HepG2 (cell line): ENCODE data around the gene CYP27B1. TPM values are rescaled to one million over a fixed set of nuclear protein-coding genes. Genes with fewer than 3 reads are reported as not detected.

Experiments used
- ATAC-seq: fragments of 200-7000 bp; cut with Tn5 transposase; 3 replicates; pipeline ENCODE4 v1.9.1; 2020; ENCODE audit warnings: mild to moderate bottlenecking, moderate library complexity
- BruUV-seq: library from RNA; stranded (reverse); fragments of 400-500 nt; replicated peaks from 2 replicates; lab custom pipeline; 2021; lab: Mats Ljungman, UMichigan
- CTCF ChIA-PET: fragments of 300-600 bp; formaldehyde crosslinking; extraction: SDS; loops from one replicate; lab custom pipeline; 2021; ENCODE audit warnings: low total read pairs, inconsistent platforms, low intra/inter-chr PET ratio; lab: Yijun Ruan, JAX
- POLR2A ChIA-PET: fragments of 350-600 bp; sonication (Branson Sonifier 250); formaldehyde crosslinking; loops from one replicate; lab custom pipeline; 2020; ENCODE audit warnings: antibody characterized with exemption, inconsistent platforms; lab: Yijun Ruan, JAX
- DNase-seq: peaks from one replicate; pipeline ENCODE4 v3.0.0-alpha.2; 2015; ENCODE audit warnings: low spot score
- FAIRE-seq: peaks from 3 replicates; lab custom pipeline; 2011; peaks lifted over from hg19 to GRCh38; lab: Jason Lieb, UNC
- H2AFZ ChIP-seq: one replicate; pipeline ENCODE4 v1.6.1; 2011; ENCODE audit warnings: low read length, inconsistent platforms
- H3K27ac ChIP-seq: fragments of 300-600 bp; 3 replicates; pipeline ENCODE4 v1.8.0; 2011; ENCODE audit warnings: mixed run types, mild to moderate bottlenecking, mixed read lengths, low read length, inconsistent platforms; ENCODE audit not compliant: insufficient read depth; ENCODE audit errors: extremely low read length
- H3K27me3 ChIP-seq, 2 experiments: fragments of 200-600 bp in 1 of 2; 2 replicates in 1 of 2; 3 replicates in 1 of 2; pipeline versions ENCODE4 v1.6.0 to v1.8.0; 2011; ENCODE audit warnings: low read length in 2 of 2, mild to moderate bottlenecking in 2 of 2, moderate library complexity in 2 of 2, inconsistent platforms in 1 of 2; ENCODE audit not compliant: insufficient read depth in 2 of 2, control insufficient read depth in 1 of 2
- H3K36me3 ChIP-seq, 2 experiments: fragments of 200-600 bp in 1 of 2; replicated peaks in 1 of 2; 2 replicates in 1 of 2; 3 replicates in 1 of 2; pipeline versions ENCODE4 v1.5.1 to v1.8.0; 2011; ENCODE audit warnings: low read length in 2 of 2, inconsistent platforms in 1 of 2; ENCODE audit not compliant: insufficient read depth in 2 of 2, control insufficient read depth in 1 of 2
- H3K4me1 ChIP-seq: 2 replicates; pipeline ENCODE4 v1.5.1; 2012; ENCODE audit warnings: low read length, inconsistent platforms; ENCODE audit not compliant: insufficient read depth
- H3K4me2 ChIP-seq: 2 replicates; pipeline ENCODE4 v1.6.0; 2011; ENCODE audit warnings: low read depth, low read length, inconsistent platforms
- H3K4me3 ChIP-seq, 3 experiments: fragments of 200-600 bp in 1 of 3; sonication (generic), shearing (Covaris generic) in 1 of 3; replicated peaks in 1 of 3; 2 replicates each; pipeline ENCODE4 v1.5.1; 2011 to 2016; ENCODE audit warnings: low read length in 3 of 3, inconsistent platforms in 2 of 3, low read depth in 2 of 3, mild to moderate bottlenecking in 2 of 3, control low read depth in 1 of 3, mixed read lengths in 1 of 3; ENCODE audit not compliant: insufficient read depth in 1 of 3
- H3K79me2 ChIP-seq: one replicate; pipeline ENCODE4 v1.6.1; 2011; ENCODE audit warnings: low read length, inconsistent platforms; ENCODE audit not compliant: insufficient read depth
- H3K9ac ChIP-seq: 2 replicates; pipeline ENCODE4 v1.6.0; 2011; ENCODE audit warnings: mild to moderate bottlenecking, low read depth, low read length, inconsistent platforms; ENCODE audit not compliant: insufficient read depth
- H3K9me3 ChIP-seq: 2 replicates; pipeline ENCODE4 v1.5.1; 2012; ENCODE audit warnings: mild to moderate bottlenecking, low read length
- H4K20me1 ChIP-seq: 2 replicates; pipeline ENCODE4 v1.6.0; 2011; ENCODE audit warnings: inconsistent platforms, mild to moderate bottlenecking, low read length, moderate library complexity; ENCODE audit not compliant: insufficient read depth
- ARNT2 ChIP-seq: sonication (generic); formaldehyde crosslinking; IDR thresholded peaks from 2 replicates; pipeline ENCODE4 v1.8.0; 2022; ENCODE audit warnings: mild to moderate bottlenecking, low read depth, missing genetic modification reagents, moderate library complexity
- DMAP1 ChIP-seq: IDR thresholded peaks from 2 replicates; pipeline ENCODE4 v1.6.1; 2016
- FOXK1 ChIP-seq: sonication (generic); formaldehyde crosslinking; IDR thresholded peaks from 2 replicates; pipeline ENCODE4 v1.4.0; 2020; ENCODE audit warnings: low read depth, missing genetic modification reagents, borderline replicate concordance
- HNRNPUL1 ChIP-seq: fragments of 200-400 bp; formaldehyde crosslinking; IDR thresholded peaks from 2 replicates; pipeline ENCODE4 v1.6.1; 2017; ENCODE audit warnings: low read depth, mild to moderate bottlenecking, low read length, moderate library complexity
- HOXA3 ChIP-seq: sonication (generic); formaldehyde crosslinking; IDR thresholded peaks from 2 replicates; pipeline ENCODE4 v1.5.0; 2020; ENCODE audit warnings: missing genetic modification reagents
- KMT2B ChIP-seq: IDR thresholded peaks from 2 replicates; pipeline ENCODE4 v1.6.1; 2016; ENCODE audit warnings: missing genetic modification reagents, missing compliant biosample characterization
- MYC ChIP-seq: sonication (generic); formaldehyde crosslinking; IDR thresholded peaks from 2 replicates; pipeline ENCODE4 v1.9.0; 2021; ENCODE audit warnings: missing genetic modification reagents, borderline replicate concordance
- NFYC ChIP-seq: IDR thresholded peaks from 2 replicates; pipeline ENCODE4 v1.6.1; 2016; ENCODE audit warnings: missing genetic modification reagents, missing compliant biosample characterization
- ONECUT2 ChIP-seq: sonication (generic); formaldehyde crosslinking; IDR thresholded peaks from 2 replicates; pipeline ENCODE4 v1.4.0; 2020; ENCODE audit warnings: missing genetic modification reagents
- ZNF12 ChIP-seq: sonication (generic); formaldehyde crosslinking; IDR thresholded peaks from 2 replicates; pipeline ENCODE4 v1.5.0; 2020; ENCODE audit warnings: missing genetic modification reagents
- ZNF607 ChIP-seq: sonication (generic); formaldehyde crosslinking; IDR thresholded peaks from 2 replicates; pipeline ENCODE4 v1.5.1; 2020; ENCODE audit warnings: missing genetic modification reagents, mild to moderate bottlenecking, borderline replicate concordance
- ZNF766 ChIP-seq: sonication (generic); formaldehyde crosslinking; IDR thresholded peaks from 2 replicates; pipeline ENCODE4 v1.5.0; 2020; ENCODE audit warnings: missing genetic modification reagents, borderline replicate concordance
- ZNF780A ChIP-seq: sonication (generic); formaldehyde crosslinking; IDR thresholded peaks from 2 replicates; pipeline ENCODE4 v1.8.0; 2022; ENCODE audit warnings: mild to moderate bottlenecking, missing genetic modification reagents, moderate library complexity
- WGBS: methylation state at CpG from one replicate; pipeline ENCODE4 v1.1.6; 2017; ENCODE audit warnings: low lambda C conversion rate; 5-methylcytosine and 5-hydroxymethylcytosine counted together
- in situ Hi-C: cut with HindIII; loops from 2 replicates; pipeline ENCODE4 v1.10.0; 2017; ENCODE audit warnings: low pct_unique_long_range_greater_than_20kb; ENCODE audit not compliant: extremely low pct_ligation_motif_present
- intact Hi-C: fragments of 100-400 bp; cut with micrococcal nuclease; formaldehyde crosslinking; loops from one replicate; pipeline ENCODE4 v1.10.0; 2022; ENCODE audit not compliant: unreplicated experiment
- polyA plus RNA-seq, 8 experiments: library from polyadenylated mRNA; depleted of rRNA in 3 of 8; stranded (reverse) in 7 of 8; unstranded in 1 of 8; fragments of >200 nt; fragmentation: Illumina TruSeq in 4 of 8; extraction: Trizol in 4 of 8; gene quantifications; 2 replicates each; pipeline versions ENCODE4 v1.2.1 to v1.2.3, GENCODE V29; 2011 to 2016; ENCODE audit warnings: low read depth in 4 of 8, missing spikeins in 1 of 8, mixed read lengths in 1 of 8; ENCODE audit not compliant: insufficient read depth in 1 of 8
- total RNA-seq, 5 experiments: library from RNA; depleted of rRNA; stranded (reverse); fragments of >200 nt; fragmentation: Illumina TruSeq; extraction: Trizol; gene quantifications; 2 replicates each; pipeline ENCODE4 v1.2.3, GENCODE V29; 2016; ENCODE audit warnings: low read depth in 1 of 5
- TF ChIP-seq, protein P1 (sequence below): sonication (generic); formaldehyde crosslinking; IDR thresholded peaks from 2 replicates; pipeline ENCODE4 v1.5.1; 2020; ENCODE audit warnings: mild to moderate bottlenecking, missing genetic modification reagents, moderate library complexity
- TF ChIP-seq, protein P2 (sequence below): sonication (generic); formaldehyde crosslinking; conservative IDR thresholded peaks from 2 replicates; pipeline ENCODE4 v1.8.0; 2022; ENCODE audit warnings: mild to moderate bottlenecking, moderate library complexity, missing genetic modification reagents

Gene CYP27B1
- total and polyA plus RNA-seq, 2 of the 13 experiments (the other 11 are each of a cell fraction or from before 2014, with no cell fraction given) = 2.3 to 3.0 TPM

DNA sequence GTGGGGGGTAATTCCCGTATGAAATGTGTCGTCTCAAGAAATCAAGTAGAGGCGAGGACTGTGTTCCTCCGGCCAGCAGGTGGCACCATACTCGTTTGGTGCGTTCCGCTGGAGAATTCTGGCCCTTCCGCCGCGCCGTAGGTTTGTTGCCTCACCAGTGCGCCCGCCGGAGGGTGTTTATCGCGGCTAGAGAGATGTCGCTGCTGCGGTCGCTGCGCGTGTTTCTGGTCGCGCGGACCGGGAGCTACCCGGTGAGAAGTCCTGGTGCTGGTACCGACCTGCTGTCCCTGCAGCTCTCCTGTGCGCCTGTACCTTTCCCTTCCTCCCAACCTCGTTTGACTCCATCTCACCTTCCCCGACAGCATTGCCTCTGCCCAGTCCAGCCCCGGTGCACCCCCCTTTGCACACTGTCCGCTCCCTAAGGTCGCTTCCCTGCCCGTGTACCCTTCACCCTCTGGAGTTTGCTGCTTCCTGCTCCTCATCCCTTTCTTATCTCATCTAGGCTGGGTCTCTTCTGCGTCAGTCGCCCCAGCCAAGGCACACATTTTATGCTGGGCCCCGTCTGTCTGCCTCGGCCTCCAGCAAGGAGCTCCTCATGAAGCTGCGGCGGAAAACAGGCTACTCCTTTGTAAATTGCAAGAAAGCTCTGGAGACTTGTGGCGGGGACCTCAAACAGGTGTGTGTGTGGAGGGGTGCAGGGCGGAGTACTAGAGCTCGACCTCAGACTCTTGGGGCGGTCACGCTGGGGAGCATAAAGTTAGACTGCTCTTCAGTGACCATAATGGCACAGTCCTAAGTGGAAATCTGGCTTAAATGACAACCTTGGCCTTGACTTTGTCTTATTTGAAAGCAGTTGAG lies 16.0 kb upstream of the CYP27B1 start, which contains the start of gene TSFM:
TSS of gene TSFM (plus strand) at position 180 of the 858 bp plus-strand sequence. CDS start at position 195, 15 bp downstream.
- peaks cover 16% of the 10 kb centered on the region for H3K79me2 ChIP-seq
- no peaks in the 10 kb centered on the region for H3K9me3 ChIP-seq
- peaks cover 17% of the 10 kb centered on the region for H3K4me1 ChIP-seq
- BruUV-seq = no TSS peak
- H3K9ac ChIP-seq = peak within 1 kb of the TSS; percentile 87
- FAIRE-seq (peak; percentile 84), ATAC-seq (peak; percentile 89), DNase-seq (peak; percentile 85)
- H3K27me3 ChIP-seq = no peaks in the 10 kb centered on the region; a peak in 1 of 5 replicates
- H3K36me3 ChIP-seq = peaks cover 9 to 35% of the 10 kb centered on the region in 2 experiments
- peak within 1 kb of the TSS; percentile 78 for H3K4me2 ChIP-seq
- CTCF ChIA-PET = interaction anchor here (1.8 kb wide), 1 partner anchor 122 kb away, joined by 13 read pairs; no protein-coding TSS in a partner anchor
- peak within 1 kb of the TSS; percentile 95 to 100 (median 99) for H3K4me3 ChIP-seq
- POLR2A ChIA-PET = interaction anchor here (0.6 to 1.7 kb wide), 6 partner anchors 10 to 38 kb away, joined by 3 to 15 read pairs (median 3); partner anchors contain the start of genes AVIL, CDK4, EEF1AKMT3 and METTL1
- peak within 1 kb of the TSS; percentile 55 for H3K27ac ChIP-seq
- intact Hi-C loops (loop anchor here (1.0 kb wide), 1 partner anchor 11 kb away; the partner anchor contains the start of genes EEF1AKMT3 and METTL1), in situ Hi-C loops (no loop called here)
- no peak within 1 kb of the TSS for H2AFZ ChIP-seq
- no peaks in the 10 kb centered on the region for H4K20me1 ChIP-seq
- WGBS = under 1% methylated on average over 21 of the region's 45 CpGs
- TF ChIP-seq HNRNPUL1 = no peak
- peak; percentile 92 for TF ChIP-seq HOXA3 (CRISPR knock-in tag)
- TF ChIP-seq ZNF780A (CRISPR knock-in tag) = peak; percentile 61; the same call in 1 of the 2 replicates
- no peak for TF ChIP-seq ONECUT2 (CRISPR knock-in tag)
- TF ChIP-seq, protein P1, sequence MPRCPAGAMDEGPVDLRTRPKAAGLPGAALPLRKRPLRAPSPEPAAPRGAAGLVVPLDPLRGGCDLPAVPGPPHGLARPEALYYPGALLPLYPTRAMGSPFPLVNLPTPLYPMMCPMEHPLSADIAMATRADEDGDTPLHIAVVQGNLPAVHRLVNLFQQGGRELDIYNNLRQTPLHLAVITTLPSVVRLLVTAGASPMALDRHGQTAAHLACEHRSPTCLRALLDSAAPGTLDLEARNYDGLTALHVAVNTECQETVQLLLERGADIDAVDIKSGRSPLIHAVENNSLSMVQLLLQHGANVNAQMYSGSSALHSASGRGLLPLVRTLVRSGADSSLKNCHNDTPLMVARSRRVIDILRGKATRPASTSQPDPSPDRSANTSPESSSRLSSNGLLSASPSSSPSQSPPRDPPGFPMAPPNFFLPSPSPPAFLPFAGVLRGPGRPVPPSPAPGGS (CRISPR knock-in tag) = peak; percentile 55; the same call in 1 of the 2 replicates
- peak; percentile 98 for TF ChIP-seq FOXK1 (CRISPR knock-in tag)
- TF ChIP-seq KMT2B (CRISPR knock-in tag) = peak; percentile 96
- peak; percentile 88; the same call in 1 of the 2 replicates for TF ChIP-seq MYC (CRISPR knock-in tag)
- TF ChIP-seq, protein P2, sequence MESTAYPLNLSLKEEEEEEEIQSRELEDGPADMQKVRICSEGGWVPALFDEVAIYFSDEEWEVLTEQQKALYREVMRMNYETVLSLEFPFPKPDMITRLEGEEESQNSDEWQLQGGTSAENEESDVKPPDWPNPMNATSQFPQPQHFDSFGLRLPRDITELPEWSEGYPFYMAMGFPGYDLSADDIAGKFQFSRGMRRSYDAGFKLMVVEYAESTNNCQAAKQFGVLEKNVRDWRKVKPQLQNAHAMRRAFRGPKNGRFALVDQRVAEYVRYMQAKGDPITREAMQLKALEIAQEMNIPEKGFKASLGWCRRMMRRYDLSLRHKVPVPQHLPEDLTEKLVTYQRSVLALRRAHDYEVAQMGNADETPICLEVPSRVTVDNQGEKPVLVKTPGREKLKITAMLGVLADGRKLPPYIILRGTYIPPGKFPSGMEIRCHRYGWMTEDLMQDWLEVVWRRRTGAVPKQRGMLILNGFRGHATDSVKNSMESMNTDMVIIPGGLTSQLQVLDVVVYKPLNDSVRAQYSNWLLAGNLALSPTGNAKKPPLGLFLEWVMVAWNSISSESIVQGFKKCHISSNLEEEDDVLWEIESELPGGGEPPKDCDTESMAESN (CRISPR knock-in tag) = peak; percentile 91
- TF ChIP-seq ZNF12 (CRISPR knock-in tag) = peak; percentile 45; the same call in 1 of the 2 replicates
- peak; percentile 94 for TF ChIP-seq DMAP1 (CRISPR knock-in tag)
- TF ChIP-seq ZNF607 (CRISPR knock-in tag) = peak; percentile 85
- peak; percentile 90; the same call in 1 of the 2 replicates for TF ChIP-seq ZNF766 (CRISPR knock-in tag)
- peak; percentile 82 for TF ChIP-seq ARNT2 (CRISPR knock-in tag)
- peak; percentile 42 for TF ChIP-seq NFYC (CRISPR knock-in tag)
